GM19328 (cell line): Measurements from ENCODE around the gene IL1RAPL1.
"Not testable (repeated sequence)": the region's sequence is repeated elsewhere in the genome, so short reads cannot be mapped to it uniquely, and the experiment has no call there.

ENCODE experiments used
- ATAC-seq: cut with Tn5 transposase; IDR thresholded peaks from one replicate; pipeline ENCODE4 v1.9.1; 2021; ENCODE audit warnings: mild to moderate bottlenecking, moderate library complexity; ENCODE audit not compliant: unreplicated experiment

The IL1RAPL1 gene

DNA sequence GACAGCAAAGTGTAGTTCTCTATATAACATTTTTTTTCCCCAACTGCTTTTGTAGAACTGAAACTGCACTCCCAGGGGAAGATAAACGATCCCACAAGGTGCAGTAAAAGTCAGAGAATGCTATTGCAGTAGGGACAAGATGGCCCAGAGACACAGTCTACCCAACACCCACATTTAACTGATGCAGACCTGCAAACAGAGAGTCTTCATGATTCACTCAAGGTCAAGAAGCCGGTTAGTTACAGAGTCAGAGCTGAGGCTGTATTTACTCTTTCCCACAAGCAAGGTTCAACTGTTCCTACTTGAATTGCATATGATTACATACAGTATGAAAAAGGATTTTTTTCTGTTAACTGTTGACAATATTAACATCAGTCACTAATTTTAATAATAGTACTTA is 654.6 kb downstream of the IL1RAPL1 start:
- no peak for ATAC-seq

GRCh38 chrX:29242856-29243255 is 655.6 kb downstream of the IL1RAPL1 start:
- ATAC-seq, result no peak

GRCh38 chrX:29243942-29244341 is 656.7 kb downstream of the IL1RAPL1 start:
- ATAC-seq, result no peak

GRCh38 chrX:29254515-29254914 is 667.3 kb downstream of the IL1RAPL1 start:
- no peak for ATAC-seq

GRCh38 chrX:29257521-29257920 is 670.3 kb downstream of the IL1RAPL1 start:
- ATAC-seq, result no peak

GRCh38 chrX:29269390-29269789 is 682.1 kb downstream of the IL1RAPL1 start:
- no peak for ATAC-seq

DNA sequence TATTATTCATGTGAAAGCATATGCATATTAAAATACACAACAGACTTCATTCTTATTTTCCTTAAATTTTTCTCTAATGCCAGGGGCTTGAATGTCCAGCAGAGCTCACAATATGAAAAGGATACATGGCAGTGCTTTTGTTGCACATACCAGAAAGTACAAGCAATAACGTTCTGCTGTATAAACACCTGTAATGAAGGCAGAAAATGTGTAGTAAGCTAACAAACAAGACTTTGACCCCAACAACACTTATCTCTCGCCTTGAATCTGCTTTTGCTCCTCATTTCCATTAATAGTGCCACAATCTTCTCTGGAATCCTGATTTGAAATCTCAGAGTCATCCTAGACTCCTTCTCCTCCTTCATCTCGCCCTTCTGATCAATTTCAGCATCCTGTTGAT is 687.3 kb downstream of the IL1RAPL1 start:
- no peak for ATAC-seq

- no peak for ATAC-seq
Observed at GRCh38 chrX:29275928-29276327, 688.7 kb downstream of the IL1RAPL1 start.

DNA sequence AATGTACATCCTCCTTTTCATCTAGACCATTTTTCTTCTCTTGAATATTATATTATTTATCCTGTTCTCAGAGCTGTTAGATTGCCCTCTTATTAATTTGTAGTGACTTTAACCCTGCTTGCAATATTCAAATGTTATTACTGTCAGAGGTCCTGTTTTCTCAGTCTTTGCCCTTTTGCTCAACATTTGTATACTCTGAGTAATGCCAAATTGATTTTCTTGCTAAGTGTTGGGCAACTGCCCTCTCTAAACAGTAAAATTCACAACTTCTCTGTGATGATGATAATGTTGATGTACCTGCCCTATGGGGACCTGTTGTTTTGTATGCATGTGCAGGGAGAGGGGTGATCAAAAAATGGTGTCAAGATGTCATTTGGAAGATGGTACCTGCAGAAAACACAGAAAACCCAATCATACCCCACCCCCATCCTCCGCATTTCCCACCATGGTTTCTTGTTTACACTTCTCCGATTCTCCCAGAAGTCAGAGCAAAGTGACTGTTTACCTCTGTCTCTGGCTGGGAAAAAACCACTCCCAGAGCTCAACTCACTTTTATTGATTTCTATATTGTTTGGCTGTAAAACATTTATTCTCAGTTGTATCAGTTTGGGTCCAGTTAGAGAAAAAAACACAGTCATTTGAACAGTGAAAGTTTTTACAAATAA is 694.0 kb downstream of the IL1RAPL1 start:
- ATAC-seq, result no peak

- no peak for ATAC-seq
Observed at GRCh38 chrX:29285664-29286063, 698.4 kb downstream of the IL1RAPL1 start.

DNA sequence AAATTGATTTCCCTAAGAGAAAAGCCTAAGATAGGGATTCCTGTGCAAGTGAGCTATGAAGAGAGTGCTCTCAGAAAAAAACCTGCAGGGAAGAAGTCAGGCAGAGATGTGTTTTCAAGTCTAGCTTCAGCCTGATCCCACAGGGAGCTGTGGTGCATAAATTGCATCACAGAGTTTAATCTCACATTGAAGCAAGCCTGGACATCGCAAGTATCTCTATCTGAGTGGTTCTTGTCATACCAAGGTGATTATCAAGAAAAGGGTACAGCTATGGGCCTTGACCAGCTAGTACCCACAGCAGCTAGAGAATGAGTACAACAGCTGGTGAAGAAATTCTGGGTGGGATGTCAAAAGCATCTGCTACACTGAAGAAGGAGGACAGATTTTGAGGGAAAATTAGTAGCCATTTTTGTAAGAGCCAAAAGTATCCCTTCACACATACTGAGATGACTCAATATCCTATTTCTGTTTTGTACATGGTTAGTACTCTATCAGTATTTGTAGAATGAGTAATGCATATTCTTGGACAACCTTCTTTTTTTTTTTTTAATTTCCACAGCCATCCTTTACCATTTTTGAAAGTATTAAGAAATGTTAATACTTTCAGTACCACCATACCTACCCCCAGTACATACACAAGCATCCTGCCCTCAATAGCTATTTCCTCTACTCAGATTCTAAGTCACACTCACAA is 708.9 kb downstream of the IL1RAPL1 start:
- no peak for ATAC-seq

DNA sequence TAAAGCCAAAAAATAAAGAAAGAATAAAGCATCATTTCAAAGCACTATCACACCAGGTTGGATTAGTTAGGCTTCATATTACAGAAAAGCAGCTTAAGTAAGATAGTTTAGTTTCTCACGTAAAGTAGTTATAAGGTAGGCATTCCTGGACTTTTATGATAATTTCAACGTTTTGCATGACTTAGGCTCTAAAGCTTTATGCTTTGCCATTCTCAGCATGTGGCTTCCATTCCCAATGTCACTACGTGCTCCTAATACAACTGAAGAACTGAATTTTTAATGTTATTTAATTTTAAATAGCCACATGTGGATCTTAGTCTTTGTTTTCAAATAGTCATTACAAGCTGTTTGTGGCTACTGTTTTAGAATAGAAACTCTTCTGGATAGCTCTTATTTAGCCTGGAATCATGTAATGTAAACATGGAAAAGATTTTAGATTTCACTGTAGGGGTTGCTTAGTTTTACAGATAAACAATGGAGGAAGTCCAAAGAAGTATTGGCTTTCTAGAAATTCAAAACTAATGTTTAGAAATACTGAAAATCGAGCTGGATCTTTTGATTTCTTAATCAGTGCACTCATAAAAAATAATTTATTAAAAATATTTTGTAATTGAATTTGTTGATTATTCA is 710.0 kb downstream of the IL1RAPL1 start:
- no peak for ATAC-seq

- no peak for ATAC-seq
Observed at GRCh38 chrX:29299684-29300083, 712.4 kb downstream of the IL1RAPL1 start.

GRCh38 chrX:29308726-29309125 is 721.5 kb downstream of the IL1RAPL1 start:
- no peak for ATAC-seq

DNA sequence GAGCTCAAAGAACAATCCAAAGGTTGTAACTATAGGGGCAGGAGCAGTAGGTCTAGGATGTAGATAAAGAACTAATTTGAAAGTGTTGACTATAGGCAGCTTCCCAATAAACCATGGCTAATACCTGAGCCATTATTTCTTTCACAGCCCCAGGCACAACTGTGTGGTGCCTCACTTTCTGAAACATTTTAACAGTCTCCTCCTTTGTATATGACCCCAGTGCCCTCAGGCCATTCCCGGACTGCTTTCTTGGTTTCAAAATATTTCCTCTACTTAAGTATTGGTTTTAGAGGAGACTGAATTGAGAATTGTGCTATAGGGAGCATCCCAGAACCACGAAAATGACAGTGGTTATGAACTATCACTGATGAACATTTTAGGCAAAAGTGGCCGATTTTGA is 728.7 kb downstream of the IL1RAPL1 start:
- ATAC-seq, result no peak

DNA sequence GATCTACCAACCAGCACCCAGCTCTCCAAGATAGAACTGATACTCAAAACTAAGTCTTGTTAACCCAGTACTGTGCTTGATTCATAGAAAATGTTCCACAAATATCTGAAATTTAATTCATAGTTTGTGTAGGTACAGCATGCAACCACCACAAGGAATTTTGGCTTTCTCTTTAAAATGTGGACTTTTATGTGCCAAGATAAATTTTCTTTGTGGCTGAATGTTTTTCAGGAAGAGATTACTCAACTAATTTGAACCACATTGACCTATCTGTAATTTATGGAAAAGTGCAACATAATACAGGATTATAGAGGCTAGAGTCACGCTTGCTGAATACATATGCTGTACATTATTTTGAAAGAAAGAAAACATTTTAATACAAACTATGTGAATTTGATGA is 730.8 kb downstream of the IL1RAPL1 start:
- ATAC-seq, result no peak

- not testable (repeated sequence) for ATAC-seq
Observed at GRCh38 chrX:29332429-29332828, 745.2 kb downstream of the IL1RAPL1 start.

DNA sequence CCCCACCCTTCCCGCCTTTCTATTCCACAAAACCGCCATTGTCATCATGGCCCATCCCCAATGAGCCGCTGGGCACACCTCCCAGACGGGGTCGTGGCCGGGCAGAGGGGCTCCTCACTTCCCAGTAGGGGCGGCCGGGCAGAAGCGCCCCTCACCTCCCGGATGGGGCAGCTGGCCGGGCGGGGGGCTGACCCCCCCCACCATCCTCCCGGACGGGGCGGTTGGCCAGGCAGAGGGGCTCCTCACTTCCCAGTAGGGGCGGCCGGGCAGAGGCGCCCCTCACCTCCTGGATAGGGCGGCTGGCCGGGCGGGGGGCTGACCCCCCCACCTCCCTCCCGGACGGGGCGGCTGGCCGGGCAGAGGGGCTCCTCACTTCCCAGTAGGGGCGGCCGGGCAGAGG is 745.8 kb downstream of the IL1RAPL1 start:
- not testable (repeated sequence) for ATAC-seq

DNA sequence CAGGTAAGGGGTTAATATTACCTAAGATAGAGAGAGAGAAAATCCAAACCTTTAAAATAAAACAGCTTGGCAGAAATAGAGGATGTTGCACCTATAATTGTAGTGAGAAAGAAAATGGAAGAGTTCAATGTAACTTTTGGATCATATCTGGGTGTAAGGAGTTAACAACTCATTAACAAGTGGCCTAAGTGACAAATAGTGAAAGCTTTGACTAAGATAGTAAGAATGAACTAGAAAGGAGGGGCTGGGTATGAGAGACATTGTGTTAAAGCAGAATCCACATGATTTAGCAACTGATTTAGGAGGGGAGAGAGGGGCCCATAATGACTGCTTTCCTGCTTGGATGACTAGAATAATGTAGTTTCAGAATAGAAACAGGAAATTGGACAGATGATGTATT is 761.0 kb downstream of the IL1RAPL1 start:
- no peak for ATAC-seq

DNA sequence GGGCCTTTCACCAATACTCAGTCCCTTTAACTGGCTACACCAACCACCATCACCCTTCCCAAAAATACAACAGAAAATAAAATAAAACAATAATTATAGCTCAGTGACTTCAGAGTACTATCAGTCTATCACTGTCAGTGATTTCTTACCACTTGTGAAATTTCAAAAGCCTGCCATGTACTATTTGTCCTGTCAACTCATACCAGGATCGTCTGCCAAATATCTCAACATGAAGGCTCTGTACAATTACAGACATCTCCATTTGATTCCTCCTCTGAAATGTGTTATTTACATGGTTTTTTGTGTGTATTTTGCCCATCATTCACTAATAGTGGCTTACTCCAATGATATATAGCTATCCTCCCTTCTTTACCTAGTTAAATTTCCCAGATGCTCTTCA is 772.0 kb downstream of the IL1RAPL1 start:
- no peak for ATAC-seq

- ATAC-seq, result not testable (repeated sequence)
Observed at GRCh38 chrX:29374765-29375164, 787.5 kb downstream of the IL1RAPL1 start.

DNA sequence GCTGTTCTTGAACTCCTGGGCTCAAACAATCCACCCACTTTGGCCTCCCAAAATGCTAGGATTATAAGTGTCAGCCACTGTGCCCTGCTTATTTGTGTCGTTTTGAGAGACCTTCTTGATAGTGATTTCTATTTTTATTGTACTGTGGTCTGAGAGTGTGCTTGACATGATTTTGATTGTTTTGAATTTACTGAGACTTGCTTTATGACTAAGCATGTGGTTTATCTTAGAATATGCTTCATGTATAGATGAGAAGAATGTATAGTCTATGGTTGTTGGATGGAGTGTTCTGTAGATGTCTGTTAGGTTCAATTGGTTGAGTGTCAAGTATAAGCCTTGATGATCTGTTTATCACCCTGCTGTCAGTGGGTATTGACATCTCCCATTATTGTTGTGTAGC is 789.3 kb downstream of the IL1RAPL1 start:
- ATAC-seq, result no peak
